Left ventricle myocardium superior (tissue), 1 donor: ENCODE results near the gene PAOX. TPM values are rescaled to one million over a fixed set of nuclear protein-coding genes. Genes with fewer than 3 reads are reported as not detected.

Source experiments
- ATAC-seq: fragments of 200-7000 bp; cut with Tn5 transposase; one replicate; pipeline ENCODE4 v1.9.1; 2020; ENCODE audit warnings: mild to moderate bottlenecking, moderate library complexity
- DNase-seq: peaks from one replicate; pipeline ENCODE4 v3.0.0-alpha.2; 2020
- intact Hi-C: fragments of 100-400 bp; cut with micrococcal nuclease; formaldehyde crosslinking; loops from one replicate; pipeline ENCODE4 v1.11.0; 2022
- total RNA-seq: library from RNA; stranded (reverse); fragmentation: NEBNext Ultra II Directional; extraction: Animal tissue kit (Norgen Biotek cat#: 25700); gene quantifications from one replicate; pipeline ENCODE4 v1.2.1, GENCODE V29; 2021
- donor health status: DM: no; HTN: yes; CAD: no; lungs with severe emphysema.

Gene PAOX
- total RNA-seq, 1 donor from 2014 or later: 2.8 TPM

GRCh38 chr10:133347710-133348517 is 31.1 kb upstream of the PAOX start:
- DNase-seq (no peak), ATAC-seq (no peak)
- intact Hi-C loops: no loop called here

GRCh38 chr10:133349160-133349568 is 29.9 kb upstream of the PAOX start:
- intact Hi-C loops: no loop called here
- DNase-seq (no peak), ATAC-seq (no peak)

GRCh38 chr10:133349577-133350011 is 29.5 kb upstream of the PAOX start:
- ATAC-seq (no peak), DNase-seq (no peak)
- intact Hi-C loops: no loop called here

- no peak for DNase-seq
- intact Hi-C loops: no loop called here
- ATAC-seq: no peak
Measured at GRCh38 chr10:133350283-133350949, 28.6 kb upstream of the PAOX start.

DNA sequence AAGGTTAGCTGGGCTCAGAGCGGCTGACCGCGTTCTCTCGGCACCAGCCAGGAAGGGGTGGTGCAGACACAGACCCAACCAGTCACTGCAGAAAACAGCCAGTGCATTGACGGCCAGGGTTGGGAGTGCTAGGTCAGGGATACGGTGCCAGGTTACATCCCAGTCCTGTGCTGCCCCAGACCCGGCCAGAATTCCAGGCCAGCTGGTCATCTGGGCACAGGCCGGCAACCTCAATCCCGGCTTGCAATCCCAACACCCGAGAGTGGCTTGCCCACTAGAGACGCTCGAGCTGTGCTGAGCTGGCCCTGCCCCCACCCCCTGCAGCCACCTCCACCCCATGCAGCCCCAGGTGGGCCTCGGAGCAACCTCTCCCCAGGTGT is 28.1 kb upstream of the PAOX start:
- DNase-seq: no peak
- intact Hi-C loops: no loop called here
- no peak for ATAC-seq

DNA sequence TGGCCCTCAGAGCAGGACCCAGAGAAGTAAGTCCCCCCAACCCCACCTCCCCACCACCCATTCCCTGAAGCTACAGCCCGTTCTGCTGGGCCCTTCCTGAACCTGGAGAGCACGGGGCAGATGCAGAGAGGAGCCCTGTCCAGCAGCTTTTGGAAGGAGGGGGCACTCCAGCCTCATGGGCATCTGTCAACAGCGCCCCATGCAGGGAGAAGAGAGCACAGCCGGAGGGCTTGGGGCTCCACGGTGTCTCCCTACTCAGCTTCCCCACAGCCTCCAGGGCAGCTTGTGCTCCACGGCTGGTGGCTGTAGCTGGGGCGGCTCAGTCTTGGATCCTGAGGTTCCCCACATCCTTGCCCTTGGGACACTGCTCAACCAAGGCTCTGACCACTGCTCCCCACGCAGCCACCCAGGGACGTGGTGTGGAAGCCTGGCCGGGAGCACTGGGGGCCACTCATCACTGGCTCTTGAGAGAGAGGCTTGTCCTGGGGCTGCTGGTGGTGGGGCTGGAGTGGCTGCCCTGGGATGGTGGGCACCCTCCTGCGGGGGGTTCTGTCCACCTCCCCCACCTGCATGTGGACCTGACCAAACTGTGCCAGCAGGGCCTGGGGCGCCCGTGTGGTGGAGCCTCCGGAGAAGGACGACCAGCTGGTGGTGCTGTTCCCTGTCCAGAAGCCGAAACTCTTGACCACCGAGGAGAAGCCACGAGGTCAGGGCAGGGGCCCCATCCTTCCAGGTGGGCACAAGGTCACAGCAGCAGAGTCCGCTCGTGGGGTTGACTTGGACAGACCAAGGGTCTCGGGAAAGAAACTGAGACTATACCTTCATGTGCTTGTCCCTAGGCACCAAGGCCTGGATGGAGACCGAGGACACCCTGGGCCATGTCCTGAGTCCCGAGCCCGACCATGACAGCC is 27.4 kb upstream of the PAOX start:
- intact Hi-C loops: no loop called here
- DNase-seq (no peak), ATAC-seq (no peak)

GRCh38 chr10:133353202-133353959 is 25.7 kb upstream of the PAOX start:
- no peak for DNase-seq

DNA sequence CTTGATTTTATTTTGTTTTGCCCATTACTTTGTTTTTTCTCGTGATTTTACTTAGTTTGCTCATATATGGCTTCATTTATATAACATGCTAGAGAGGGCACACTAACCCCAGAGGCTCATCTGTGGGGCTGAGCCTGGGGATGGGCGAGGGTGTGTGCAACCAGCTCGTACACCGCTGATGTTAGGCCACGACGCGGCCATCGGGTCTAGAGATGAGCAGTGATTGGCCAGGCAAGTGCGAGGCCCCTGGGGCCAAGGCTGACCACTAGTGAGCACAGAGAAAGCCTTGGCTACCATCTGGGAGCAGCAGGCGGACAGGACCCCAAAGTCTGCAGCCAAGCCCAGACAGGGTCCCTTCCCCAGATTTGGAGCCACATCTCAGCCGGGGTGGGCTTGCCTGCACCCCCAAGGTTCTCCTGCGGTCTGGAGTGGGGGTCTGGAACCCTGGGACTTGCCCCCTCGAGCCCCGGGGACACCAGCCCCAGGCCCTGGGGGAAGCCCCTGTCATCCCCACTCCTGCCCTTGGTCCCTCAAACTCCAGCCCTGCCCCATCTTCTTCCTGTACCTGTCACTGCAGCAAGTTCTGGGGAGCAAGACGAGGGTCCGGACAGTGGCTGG is 25.0 kb upstream of the PAOX start:
- ATAC-seq: no peak
- intact Hi-C loops: no loop called here
- DNase-seq: no peak

More at GRCh38 chr10:133353202-133353959, 25.7 kb upstream of the PAOX start:
- intact Hi-C loops: no loop called here
- ATAC-seq: no peak

- ATAC-seq: no peak
- DNase-seq: no peak
- intact Hi-C loops: no loop called here
Measured at GRCh38 chr10:133354672-133355240, 24.3 kb upstream of the PAOX start.

DNA sequence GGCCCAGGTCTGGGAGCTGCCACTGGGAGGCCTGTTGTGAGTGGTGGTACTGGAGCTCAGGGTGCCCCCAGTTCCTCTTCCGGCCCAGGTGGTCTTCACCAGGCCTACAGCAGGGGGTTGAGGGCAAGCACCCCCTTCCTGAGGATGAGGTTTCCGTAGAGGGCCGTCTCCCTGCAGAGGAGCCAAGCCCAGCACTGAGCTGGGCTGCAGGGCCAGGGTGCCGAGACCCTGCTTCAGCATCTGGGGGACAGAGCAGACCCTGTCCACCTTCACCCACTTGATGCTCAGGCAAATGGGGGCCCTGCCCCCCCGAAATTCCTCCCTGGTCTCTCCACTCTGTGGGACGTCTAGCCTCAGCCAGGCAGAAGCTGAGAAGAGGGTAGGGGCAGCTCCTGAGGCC is 23.8 kb upstream of the PAOX start:
- intact Hi-C loops: no loop called here
- DNase-seq (no peak), ATAC-seq (no peak)

GRCh38 chr10:133355991-133356390 is 23.1 kb upstream of the PAOX start:
- no peak for DNase-seq
- no peak for ATAC-seq
- intact Hi-C loops: no loop called here

GRCh38 chr10:133356549-133357284 is 22.3 kb upstream of the PAOX start:
- ATAC-seq: no peak
- DNase-seq: no peak

DNA sequence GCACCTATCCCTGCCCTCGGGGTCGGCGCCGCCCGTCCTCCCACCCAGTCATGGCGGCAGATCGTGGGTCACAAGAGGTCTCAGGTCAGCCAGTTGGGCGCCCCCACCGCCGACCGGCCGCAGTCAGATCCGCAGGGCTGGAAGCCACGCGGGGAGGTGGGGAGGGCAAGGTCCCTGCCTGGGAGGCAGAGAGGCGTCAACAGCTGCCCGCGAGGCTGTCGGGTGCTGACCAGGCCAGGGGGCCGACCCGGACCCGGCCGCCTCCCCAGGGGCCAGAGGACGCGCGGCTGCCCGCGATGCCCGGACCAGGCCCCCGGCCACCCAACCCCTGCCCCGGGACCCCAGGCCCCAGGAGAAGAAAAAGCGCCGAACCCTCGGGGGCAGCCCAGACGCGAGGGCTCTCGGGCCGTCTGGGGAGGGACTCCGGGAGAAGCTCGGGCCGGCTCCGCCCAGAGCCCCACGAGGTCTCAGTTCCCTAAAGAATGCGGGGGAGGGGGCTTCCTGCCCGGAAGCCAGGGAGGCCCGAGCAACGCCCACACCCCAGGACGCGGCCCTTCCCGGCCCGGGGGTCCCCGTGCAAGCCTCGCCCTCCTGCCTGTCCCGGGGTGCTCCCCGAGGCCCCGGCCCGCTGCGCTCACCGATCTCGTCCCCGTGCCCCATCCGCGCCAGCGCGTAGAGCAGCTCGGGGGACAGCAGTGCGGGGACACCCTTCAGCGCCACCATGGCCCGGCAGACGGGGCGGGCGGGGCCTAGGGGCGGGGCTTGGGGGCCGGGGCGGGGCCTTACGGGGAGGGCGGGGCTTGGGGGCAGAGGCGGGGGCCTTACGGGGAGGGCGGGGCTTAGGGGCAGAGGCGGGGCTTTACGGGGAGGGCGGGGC is 21.5 kb upstream of the PAOX start, which contains the start of gene FUOM:
Gene FUOM (minus strand): TSS at position 735 of the 877 bp plus-strand sequence. CDS start 12 bp downstream, at position 723.
- intact Hi-C loops: no loop called here
- peak; percentile 73 for DNase-seq
- peak; percentile 85 for ATAC-seq

More at GRCh38 chr10:133356549-133357284, 22.3 kb upstream of the PAOX start:
- intact Hi-C loops: no loop called here

DNA sequence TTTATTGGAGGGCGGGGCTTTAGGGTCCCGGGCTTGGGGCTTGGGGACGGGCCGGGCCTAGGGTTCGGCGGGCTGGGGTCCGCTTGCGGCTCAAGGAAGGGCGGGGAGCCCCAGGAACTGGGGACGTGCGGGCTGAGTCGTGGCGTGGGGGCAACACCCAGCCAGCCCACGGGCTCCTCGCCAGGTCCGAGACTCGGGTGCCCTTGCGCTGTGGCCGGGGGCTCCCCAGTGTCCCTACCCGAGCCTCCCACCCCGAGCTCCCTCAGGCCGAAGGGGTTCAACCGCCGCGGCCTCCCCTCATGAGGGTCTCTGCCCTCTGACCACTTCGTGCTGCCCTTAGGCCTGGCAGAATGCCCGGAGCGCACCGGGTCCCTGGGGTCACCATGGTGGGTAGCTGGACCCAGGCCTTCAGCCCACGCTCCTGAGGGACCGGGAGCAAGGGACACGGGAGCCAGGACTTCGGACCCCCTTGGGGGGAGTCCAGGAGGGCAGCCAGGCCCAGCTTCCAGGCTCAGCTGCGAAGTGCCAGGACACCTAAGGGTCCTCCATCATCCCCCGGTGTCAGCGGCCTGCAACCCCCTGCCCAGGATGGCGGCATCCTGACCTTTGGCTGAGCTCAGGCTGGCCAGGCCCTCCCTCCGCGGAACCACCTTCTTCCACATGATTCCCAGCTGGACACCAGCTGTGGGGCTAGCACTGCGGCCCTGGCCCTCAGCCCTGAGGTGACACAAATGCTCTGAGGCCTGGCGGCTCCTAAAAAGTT is 20.7 kb upstream of the PAOX start:
- ATAC-seq (peak; percentile 64), DNase-seq (peak; percentile 76)
- intact Hi-C loops: no loop called here

- no peak for DNase-seq
- no peak for ATAC-seq
- intact Hi-C loops: no loop called here
Measured at GRCh38 chr10:133358925-133359310, 20.1 kb upstream of the PAOX start.

DNA sequence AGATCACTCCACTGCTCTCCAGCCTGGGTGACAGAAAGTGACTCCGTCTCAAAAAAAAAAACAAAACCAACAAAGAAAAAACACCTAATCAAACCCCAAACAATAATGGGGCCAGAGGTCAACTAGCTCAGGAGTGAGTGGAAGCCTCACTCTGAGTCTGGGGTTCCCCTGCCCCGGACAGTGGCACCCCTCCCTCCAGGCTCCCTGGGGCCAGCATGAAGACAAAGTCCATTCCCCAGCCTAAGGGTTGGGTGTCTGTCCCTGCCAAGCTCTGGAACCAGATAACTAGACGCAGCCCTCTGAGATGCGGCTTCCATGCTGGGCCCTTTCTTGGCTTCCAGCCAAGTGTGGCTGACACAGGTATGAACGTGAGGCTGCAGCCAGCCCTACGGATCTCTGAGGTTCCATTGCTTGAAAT is 19.5 kb upstream of the PAOX start:
- intact Hi-C loops: no loop called here
- peak; percentile 11 for ATAC-seq

More for the DNA sequence above, 19.5 kb upstream of the PAOX start:
- peak; percentile 53 for DNase-seq
